AG04450 (cell line): ENCODE data around the gene OSBPL5. TPM values are rescaled to one million over a fixed set of nuclear protein-coding genes. Genes with fewer than 3 reads are reported as not detected.

ENCODE experiments used
- CTCF ChIA-PET: fragments of 300-600, 350-600 bp; formaldehyde crosslinking; extraction: SDS; loops from one replicate; lab custom pipeline; 2022; ENCODE audit warnings: antibody characterized with exemption, inconsistent platforms; lab: Charles Lee
- POLR2A ChIA-PET: fragments of 350-600 bp; formaldehyde crosslinking; extraction: SDS; loops from one replicate; lab custom pipeline; 2021; ENCODE audit warnings: antibody characterized with exemption, inconsistent platforms; lab: Yijun Ruan, JAX
- DNase-seq: peaks from one replicate; pipeline ENCODE4 v3.0.0-alpha.2; 2011; ENCODE audit warnings: low read depth, low spot score
- H3K27ac ChIP-seq: one replicate; pipeline ENCODE4 v1.5.1; 2012; ENCODE audit warnings: low read depth, low read length, control low read depth
- H3K27me3 ChIP-seq: one replicate; pipeline ENCODE4 v1.6.0; 2012; ENCODE audit warnings: low read length; ENCODE audit not compliant: control insufficient read depth, insufficient read depth
- H3K4me3 ChIP-seq: 2 replicates; pipeline ENCODE4 v1.5.1; 2011; ENCODE audit warnings: mild to moderate bottlenecking, low read depth, low read length, control low read depth
- H3K9me3 ChIP-seq: 2 replicates; pipeline ENCODE4 v1.5.1; 2012; ENCODE audit warnings: low read length; ENCODE audit not compliant: control insufficient read depth, insufficient read depth
- polyA plus RNA-seq: library from polyadenylated mRNA; depleted of rRNA; stranded (reverse); fragments of >200 nt; gene quantifications from 2 replicates; pipeline ENCODE4 v1.2.3, GENCODE V29; 2011
- TF ChIP-seq, protein P1 (sequence below): IDR thresholded peaks from 2 replicates; pipeline ENCODE4 v1.5.1; 2011; ENCODE audit warnings: low read depth, low read length, control low read depth, inconsistent platforms

The OSBPL5 gene
- polyA plus RNA-seq, 1 experiment = 7.4 TPM

DNA sequence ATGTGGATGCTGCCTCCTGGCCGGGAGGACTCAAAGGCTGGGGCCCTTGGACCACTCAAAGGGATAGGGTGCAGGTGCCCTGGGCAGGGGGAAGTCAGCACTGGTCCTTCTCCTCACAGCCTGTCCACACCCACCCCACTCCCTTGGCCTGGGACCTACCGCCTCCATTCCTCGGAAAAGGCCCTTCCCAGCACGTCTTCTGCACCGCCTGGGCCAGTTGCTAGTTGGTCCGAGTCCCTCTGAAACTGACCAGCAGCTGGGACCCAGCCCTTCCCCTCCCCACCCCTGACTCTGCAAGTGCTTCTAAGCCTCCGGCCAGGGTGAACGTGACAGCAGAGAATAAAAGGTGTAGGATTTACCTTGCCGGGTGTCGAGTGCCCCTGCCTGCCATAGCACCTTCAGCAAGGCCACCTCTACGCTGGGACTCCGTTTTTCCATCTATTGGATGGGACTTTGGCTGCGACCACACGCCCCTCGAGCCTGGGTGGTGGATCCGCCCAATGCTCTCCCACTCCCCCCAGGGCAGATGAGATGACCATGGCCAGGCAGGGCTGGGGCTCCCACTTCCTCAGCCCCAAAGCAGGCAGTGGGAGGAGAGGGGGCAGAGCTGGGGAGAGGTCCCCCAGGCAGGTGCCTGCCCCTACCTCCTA is 37.3 kb downstream of the OSBPL5 start:
- no peak overlapping the region for H3K27ac ChIP-seq
- no peaks in the 10 kb centered on the region; the same call in 1 of the 2 replicates for H3K9me3 ChIP-seq
- no peaks in the 10 kb centered on the region for H3K27me3 ChIP-seq
- TF ChIP-seq, protein P1, sequence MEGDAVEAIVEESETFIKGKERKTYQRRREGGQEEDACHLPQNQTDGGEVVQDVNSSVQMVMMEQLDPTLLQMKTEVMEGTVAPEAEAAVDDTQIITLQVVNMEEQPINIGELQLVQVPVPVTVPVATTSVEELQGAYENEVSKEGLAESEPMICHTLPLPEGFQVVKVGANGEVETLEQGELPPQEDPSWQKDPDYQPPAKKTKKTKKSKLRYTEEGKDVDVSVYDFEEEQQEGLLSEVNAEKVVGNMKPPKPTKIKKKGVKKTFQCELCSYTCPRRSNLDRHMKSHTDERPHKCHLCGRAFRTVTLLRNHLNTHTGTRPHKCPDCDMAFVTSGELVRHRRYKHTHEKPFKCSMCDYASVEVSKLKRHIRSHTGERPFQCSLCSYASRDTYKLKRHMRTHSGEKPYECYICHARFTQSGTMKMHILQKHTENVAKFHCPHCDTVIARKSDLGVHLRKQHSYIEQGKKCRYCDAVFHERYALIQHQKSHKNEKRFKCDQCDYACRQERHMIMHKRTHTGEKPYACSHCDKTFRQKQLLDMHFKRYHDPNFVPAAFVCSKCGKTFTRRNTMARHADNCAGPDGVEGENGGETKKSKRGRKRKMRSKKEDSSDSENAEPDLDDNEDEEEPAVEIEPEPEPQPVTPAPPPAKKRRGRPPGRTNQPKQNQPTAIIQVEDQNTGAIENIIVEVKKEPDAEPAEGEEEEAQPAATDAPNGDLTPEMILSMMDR = no peak
- ChIA-PET CTCF (interaction anchor here (0.6 kb wide), 1 partner anchor 107 kb away, joined by 5 read pairs; no protein-coding TSS in a partner anchor), POLR2A (no interaction called here)
- no peak overlapping the region for H3K4me3 ChIP-seq
- DNase-seq = no peak

DNA sequence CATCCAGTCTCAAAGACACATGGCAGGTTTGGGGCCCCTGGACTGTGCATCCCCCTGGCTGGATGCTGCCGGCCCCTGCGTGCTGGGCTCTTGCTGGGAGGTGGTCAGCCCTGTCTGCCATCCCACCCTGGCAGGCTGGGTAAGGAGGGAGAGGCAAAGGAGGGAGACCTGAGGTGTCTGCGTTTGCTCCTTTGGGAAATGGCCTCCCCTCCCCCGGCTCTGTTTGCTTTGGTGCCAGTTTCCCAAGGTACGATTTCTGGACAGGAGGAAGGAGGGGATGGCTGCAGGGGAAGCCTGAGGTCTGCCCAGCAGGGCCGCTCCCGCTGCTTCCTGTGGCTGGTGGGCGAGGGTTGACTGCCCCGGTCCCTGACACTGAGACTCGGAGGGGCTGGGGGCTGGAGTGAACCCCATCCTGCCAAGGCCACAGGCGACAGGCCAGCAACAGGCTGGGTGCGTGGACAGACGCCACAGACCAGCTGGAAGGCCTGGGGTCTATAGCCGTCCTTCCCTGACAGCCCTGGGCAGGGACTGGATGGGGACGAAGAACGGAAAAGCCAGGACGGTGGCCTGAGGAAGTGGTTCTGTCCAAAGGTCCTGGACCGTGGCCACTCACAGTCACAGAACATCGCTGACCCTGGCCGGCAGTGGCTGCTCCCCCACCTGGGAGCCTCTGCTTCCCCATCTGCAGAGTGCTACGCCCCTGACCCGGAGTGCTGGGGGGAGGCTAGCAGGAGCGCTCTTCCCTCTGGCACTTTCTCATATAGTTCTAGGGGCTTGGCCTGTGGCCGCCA is 38.0 kb downstream of the OSBPL5 start:
- Histone ChIP-seq H3K27me3 (no peaks in the 10 kb centered on the region), H3K9me3 (no peaks in the 10 kb centered on the region; the same call in 1 of the 2 replicates), H3K4me3 (no peak overlapping the region), H3K27ac (no peak overlapping the region)
- CTCF ChIA-PET = no interaction called here
- TF ChIP-seq, protein P1 = no peak
- DNase-seq = no peak
- POLR2A ChIA-PET = no interaction called here

DNA sequence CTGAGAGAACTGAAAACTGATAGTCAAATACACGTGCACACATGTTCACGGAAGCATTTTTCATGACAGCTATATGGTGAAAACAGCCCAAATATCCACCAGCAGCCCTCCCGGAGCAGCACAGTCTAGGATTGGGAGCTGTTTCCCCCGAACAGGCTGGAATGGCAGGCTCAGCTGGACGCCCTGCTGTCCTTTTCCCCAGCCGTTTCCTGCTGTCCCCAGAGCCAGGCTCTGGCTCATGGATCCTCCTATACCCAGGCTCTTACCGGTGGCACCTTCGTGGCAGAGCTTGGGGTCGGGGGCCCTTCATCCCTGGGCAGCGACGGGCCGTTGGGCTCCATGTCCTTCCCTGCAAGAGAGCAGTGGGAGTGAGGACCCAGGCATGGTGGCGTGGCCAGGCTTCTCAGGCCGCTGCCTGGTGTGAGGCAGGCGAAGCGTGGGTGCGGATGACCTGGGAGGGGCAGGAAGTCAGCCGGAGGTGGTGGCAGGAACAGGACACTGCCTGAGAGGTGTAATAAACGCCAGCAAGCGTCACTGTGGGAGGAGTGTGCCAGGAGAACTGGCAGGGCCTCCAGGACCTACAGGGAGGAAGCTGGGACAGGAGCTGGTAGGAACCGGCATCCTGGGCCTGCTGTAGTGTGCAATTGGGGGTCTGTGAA is 38.8 kb downstream of the OSBPL5 start:
- CTCF ChIA-PET = no interaction called here
- H3K27me3 ChIP-seq = no peaks in the 10 kb centered on the region
- no peak overlapping the region for H3K27ac ChIP-seq
- TF ChIP-seq, protein P1 = no peak
- H3K4me3 ChIP-seq = no peak overlapping the region
- POLR2A ChIA-PET = interaction anchor here (0.6 kb wide), 1 partner anchor 46 kb away, joined by 3 read pairs; no protein-coding TSS in a partner anchor
- H3K9me3 ChIP-seq = no peaks in the 10 kb centered on the region; the same call in 1 of the 2 replicates
- DNase-seq = no peak

DNA sequence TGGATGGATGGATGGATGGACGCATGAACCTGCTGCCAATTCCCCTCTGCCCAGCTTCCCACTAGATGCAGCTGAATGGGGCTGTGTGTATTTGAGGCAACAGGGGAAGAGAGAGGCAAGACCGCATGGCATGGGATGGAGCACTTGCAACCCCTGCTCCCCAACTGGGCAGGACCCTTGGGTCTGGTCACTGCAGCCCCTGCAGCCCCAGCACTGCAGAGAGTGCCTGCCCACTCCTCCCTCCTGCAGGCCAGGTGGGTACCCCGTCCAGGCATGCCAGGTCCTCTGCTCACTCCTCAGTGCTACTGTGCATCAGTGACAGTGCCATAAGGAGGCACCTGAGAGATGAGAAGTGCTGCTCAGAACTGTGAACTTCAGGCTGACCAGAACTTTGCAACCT is 40.3 kb downstream of the OSBPL5 start:
- POLR2A ChIA-PET = interaction anchor here (1.0 to 1.5 kb wide), 2 partner anchors 13 to 75 kb away, joined by 4 to 7 read pairs; no protein-coding TSS in a partner anchor
- DNase-seq = no peak
- H3K27me3 ChIP-seq = no peaks in the 10 kb centered on the region
- no peak overlapping the region for H3K27ac ChIP-seq
- H3K4me3 ChIP-seq = no peak overlapping the region
- no peaks in the 10 kb centered on the region; the same call in 1 of the 2 replicates for H3K9me3 ChIP-seq
- TF ChIP-seq, protein P1 = no peak
- CTCF ChIA-PET = interaction anchor here (0.9 to 1.5 kb wide), 4 partner anchors 16 to 284 kb away, joined by 3 to 4 read pairs (median 3); no protein-coding TSS in a partner anchor
